Measurements from ENCODE around the gene DDI2.
A peak's percentile ranks its signal among the peaks of the same experiment; 100 is the strongest.

Gene DDI2

DNA sequence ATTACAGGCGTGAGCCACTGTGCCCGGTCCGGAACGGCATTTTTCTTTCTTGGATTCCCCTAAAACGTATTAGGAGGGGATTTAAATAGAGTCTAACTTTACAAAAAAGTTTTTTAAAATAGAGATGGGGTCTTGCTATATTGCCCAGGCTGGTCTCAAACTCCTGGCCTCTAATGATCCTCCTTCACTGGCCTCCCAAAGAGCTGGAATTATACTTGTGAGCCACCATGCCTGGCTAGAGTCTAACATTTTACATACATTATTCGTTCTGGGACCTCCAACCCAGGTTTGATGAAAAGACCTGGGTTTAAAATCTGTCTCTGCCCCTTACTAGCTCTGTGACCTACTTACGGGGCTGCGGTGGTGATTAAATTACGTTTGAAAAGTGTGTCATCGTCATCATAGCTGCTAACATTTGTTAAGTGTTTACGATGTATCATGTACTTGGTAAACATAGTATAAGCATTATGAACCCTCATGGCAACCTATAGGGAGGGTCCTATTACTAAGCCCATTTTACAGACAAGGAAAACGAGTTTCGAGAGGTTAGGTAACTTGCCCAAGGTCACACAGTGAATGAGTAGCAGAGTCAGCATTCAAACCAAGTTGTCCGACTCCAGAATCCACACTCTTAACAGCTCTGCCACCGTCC lies 91.4 kb downstream of the DDI2 start:
- no peak overlapping the region for H3K9ac ChIP-seq (ENCODE audit: low read length in 5 of 5)
- H3K9me3 ChIP-seq (ENCODE audit: control insufficient read depth in 5 of 5, low read length in 5 of 5): no peaks in the 10 kb centered on the region
- no peaks in the 10 kb centered on the region for H3K27me3 ChIP-seq (ENCODE audit: control insufficient read depth in 5 of 5, insufficient read depth in 4 of 5, low read length in 5 of 5)
- no peak overlapping the region for H3K27ac ChIP-seq (ENCODE audit: low read depth, low read length)
- H3K4me1 ChIP-seq (ENCODE audit: control insufficient read depth in 5 of 5, insufficient read depth in 5 of 5, low read length in 5 of 5): peaks cover 3 to 24% (median 17%) of the 10 kb centered on the region in 5 donors
- H3K36me3 ChIP-seq (ENCODE audit: control insufficient read depth in 5 of 5, insufficient read depth in 5 of 5, low read length in 5 of 5): peaks cover 0 to 12% (median 9%) of the 10 kb centered on the region in 5 donors
- no peak overlapping the region for H3K4me3 ChIP-seq (ENCODE audit: low read depth in 1 of 5, low read length in 5 of 5)

DNA sequence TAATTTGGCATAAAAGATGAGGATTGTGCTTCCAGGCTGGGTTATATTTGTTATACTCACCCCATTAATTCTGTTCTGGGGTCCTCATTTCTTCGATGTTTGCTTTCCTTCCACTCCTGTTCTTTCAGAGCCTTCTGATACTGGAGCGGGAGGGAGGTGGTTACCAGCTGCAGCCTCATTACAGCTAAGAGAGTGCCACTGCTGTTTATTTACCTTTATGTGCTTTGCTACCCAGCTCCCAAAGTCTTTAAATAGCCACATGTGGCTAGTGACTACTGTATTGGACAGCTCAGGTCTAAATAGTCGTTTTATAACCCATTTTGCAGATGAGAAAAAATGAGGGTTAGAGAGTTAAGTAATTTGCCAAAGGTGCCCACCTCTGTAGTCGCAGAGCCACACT lies 92.0 kb downstream of the DDI2 start:
- Histone ChIP-seq H3K4me3 (ENCODE audit: low read depth in 1 of 5, low read length in 5 of 5) (no peak overlapping the region), H3K36me3 (ENCODE audit: control insufficient read depth in 5 of 5, insufficient read depth in 5 of 5, low read length in 5 of 5) (peaks cover 0 to 12% (median 9%) of the 10 kb centered on the region in 5 donors), H3K4me1 (ENCODE audit: control insufficient read depth in 5 of 5, insufficient read depth in 5 of 5, low read length in 5 of 5) (peaks cover 0 to 20% (median 13%) of the 10 kb centered on the region in 5 donors), H3K27ac (ENCODE audit: low read depth, low read length) (no peak overlapping the region), H3K9me3 (ENCODE audit: control insufficient read depth in 5 of 5, low read length in 5 of 5) (no peaks in the 10 kb centered on the region), H3K9ac (ENCODE audit: low read length in 5 of 5) (no peak overlapping the region), H3K27me3 (ENCODE audit: control insufficient read depth in 5 of 5, insufficient read depth in 4 of 5, low read length in 5 of 5) (no peaks in the 10 kb centered on the region)

- Histone ChIP-seq H3K4me3 (ENCODE audit: low read depth in 1 of 5, low read length in 5 of 5) (no peak overlapping the region), H3K27me3 (ENCODE audit: control insufficient read depth in 5 of 5, insufficient read depth in 4 of 5, low read length in 5 of 5) (no peaks in the 10 kb centered on the region), H3K4me1 (ENCODE audit: control insufficient read depth in 5 of 5, insufficient read depth in 5 of 5, low read length in 5 of 5) (peaks cover 0 to 16% (median 13%) of the 10 kb centered on the region in 5 donors), H3K36me3 (ENCODE audit: control insufficient read depth in 5 of 5, insufficient read depth in 5 of 5, low read length in 5 of 5) (peaks cover 0 to 17% (median 14%) of the 10 kb centered on the region in 5 donors), H3K27ac (ENCODE audit: low read depth, low read length) (no peak overlapping the region), H3K9me3 (ENCODE audit: control insufficient read depth in 5 of 5, low read length in 5 of 5) (no peaks in the 10 kb centered on the region), H3K9ac (ENCODE audit: low read length in 5 of 5) (no peak overlapping the region)
Observed at GRCh38 chr1:15712168-15712567, 94.9 kb downstream of the DDI2 start.

GRCh38 chr1:15714406-15715136 lies 97.3 kb downstream of the DDI2 start:
- H3K36me3 ChIP-seq (ENCODE audit: control insufficient read depth in 5 of 5, insufficient read depth in 5 of 5, low read length in 5 of 5): peaks cover 2 to 40% (median 33%) of the 10 kb centered on the region in 5 donors
- no peaks in the 10 kb centered on the region for H3K9me3 ChIP-seq (ENCODE audit: control insufficient read depth in 5 of 5, low read length in 5 of 5)
- no peaks in the 10 kb centered on the region for H3K27me3 ChIP-seq (ENCODE audit: control insufficient read depth in 5 of 5, insufficient read depth in 4 of 5, low read length in 5 of 5)
- H3K4me3 ChIP-seq (ENCODE audit: low read depth in 1 of 5, low read length in 5 of 5): peak overlapping the region in 1 of 5 donors; percentile 40
- peaks cover 0 to 18% (median 9%) of the 10 kb centered on the region in 5 donors for H3K4me1 ChIP-seq (ENCODE audit: control insufficient read depth in 5 of 5, insufficient read depth in 5 of 5, low read length in 5 of 5)
- peak overlapping the region in 1 of 5 donors; percentile 56 for H3K9ac ChIP-seq (ENCODE audit: low read length in 5 of 5)
- H3K27ac ChIP-seq (ENCODE audit: low read depth, low read length): no peak overlapping the region

GRCh38 chr1:15717418-15718125 lies 100.3 kb downstream of the DDI2 start:
- Histone ChIP-seq H3K27me3 (ENCODE audit: control insufficient read depth in 5 of 5, insufficient read depth in 4 of 5, low read length in 5 of 5) (no peaks in the 10 kb centered on the region), H3K4me3 (ENCODE audit: low read depth in 1 of 5, low read length in 5 of 5) (no peak overlapping the region), H3K36me3 (ENCODE audit: control insufficient read depth in 5 of 5, insufficient read depth in 5 of 5, low read length in 5 of 5) (peaks cover 2 to 66% (median 57%) of the 10 kb centered on the region in 5 donors), H3K9me3 (ENCODE audit: control insufficient read depth in 5 of 5, low read length in 5 of 5) (no peaks in the 10 kb centered on the region), H3K4me1 (ENCODE audit: control insufficient read depth in 5 of 5, insufficient read depth in 5 of 5, low read length in 5 of 5) (peaks cover 0 to 23% (median 9%) of the 10 kb centered on the region in 5 donors), H3K27ac (ENCODE audit: low read depth, low read length) (no peak overlapping the region), H3K9ac (ENCODE audit: low read length in 5 of 5) (no peak overlapping the region)

DNA sequence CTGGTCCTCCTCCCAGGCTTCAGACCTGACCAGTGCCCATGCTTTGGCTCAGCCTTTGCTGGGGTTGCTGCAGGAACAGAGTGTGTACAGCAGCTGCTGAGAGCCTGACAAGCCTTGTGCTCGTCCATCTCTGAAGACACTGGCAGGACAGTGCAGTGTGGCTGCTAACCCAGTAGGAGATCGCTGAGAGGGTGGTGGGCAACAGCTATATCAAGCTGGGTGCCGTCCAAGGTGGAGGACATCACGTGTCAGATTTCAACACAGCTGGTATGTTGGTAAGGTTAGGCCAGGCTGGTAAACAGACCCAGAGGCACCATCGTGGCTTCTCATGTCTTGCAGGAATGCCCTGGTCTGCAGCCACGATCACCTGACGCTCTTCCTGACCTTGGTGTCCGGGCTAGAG lies 100.9 kb downstream of the DDI2 start:
- Histone ChIP-seq H3K27ac (ENCODE audit: low read depth, low read length) (no peak overlapping the region), H3K4me1 (ENCODE audit: control insufficient read depth in 5 of 5, insufficient read depth in 5 of 5, low read length in 5 of 5) (peaks cover 0 to 29% (median 15%) of the 10 kb centered on the region in 5 donors), H3K36me3 (ENCODE audit: control insufficient read depth in 5 of 5, insufficient read depth in 5 of 5, low read length in 5 of 5) (peaks cover 2 to 72% (median 60%) of the 10 kb centered on the region in 5 donors)

More for the DNA sequence above, 100.9 kb downstream of the DDI2 start:
- H3K9ac ChIP-seq (ENCODE audit: low read length in 5 of 5): no peak overlapping the region
- no peaks in the 10 kb centered on the region for H3K27me3 ChIP-seq (ENCODE audit: control insufficient read depth in 5 of 5, insufficient read depth in 4 of 5, low read length in 5 of 5)
- no peak overlapping the region for H3K4me3 ChIP-seq (ENCODE audit: low read depth in 1 of 5, low read length in 5 of 5)
- no peaks in the 10 kb centered on the region for H3K9me3 ChIP-seq (ENCODE audit: control insufficient read depth in 5 of 5, low read length in 5 of 5)

All from subcutaneous abdominal adipose tissue (tissue), 5 donors.